Fibroblast of skin of right quadriceps (primary cell): ENCODE measurements around the gene OR52A1.

Source experiments
- DNase-seq: peaks from one replicate; pipeline ENCODE4 v3.0.0-alpha.2; 2013

The OR52A1 gene

DNA sequence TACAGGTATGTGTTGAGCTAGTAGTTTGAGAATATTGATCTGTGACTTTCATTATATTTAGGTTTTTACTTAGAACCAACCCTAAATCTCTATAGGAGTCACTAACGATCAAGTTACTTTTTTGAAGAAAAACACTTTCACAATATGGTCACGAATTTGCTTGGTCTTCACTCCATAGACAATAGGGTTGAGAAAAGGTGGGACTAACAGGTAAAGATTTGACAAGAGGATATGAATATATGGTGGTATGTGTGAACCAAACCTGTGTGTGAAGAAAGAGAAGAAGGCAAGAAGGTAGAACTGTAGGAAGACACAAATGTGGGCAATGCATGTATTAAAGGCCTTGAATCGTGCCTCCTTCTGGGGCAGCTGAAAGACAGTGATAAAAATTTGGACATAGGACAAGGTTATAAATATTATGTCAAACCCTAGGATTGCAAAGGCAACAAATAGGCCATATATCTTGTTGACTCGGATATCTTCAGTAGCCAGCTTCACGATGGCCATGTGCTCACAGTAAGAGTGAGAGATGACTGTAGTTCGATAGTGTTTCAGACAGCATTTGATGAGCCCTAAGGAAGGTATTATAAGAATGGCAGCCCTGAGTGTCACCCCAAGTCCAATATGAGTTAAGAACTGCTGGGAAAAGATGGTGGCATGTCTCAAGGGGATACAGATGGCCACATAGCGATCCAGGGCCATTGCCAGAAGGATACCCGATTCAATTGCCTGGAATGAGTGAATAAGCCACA, 22.8 kb downstream of the OR52A1 start:
- no peak for DNase-seq

DNA sequence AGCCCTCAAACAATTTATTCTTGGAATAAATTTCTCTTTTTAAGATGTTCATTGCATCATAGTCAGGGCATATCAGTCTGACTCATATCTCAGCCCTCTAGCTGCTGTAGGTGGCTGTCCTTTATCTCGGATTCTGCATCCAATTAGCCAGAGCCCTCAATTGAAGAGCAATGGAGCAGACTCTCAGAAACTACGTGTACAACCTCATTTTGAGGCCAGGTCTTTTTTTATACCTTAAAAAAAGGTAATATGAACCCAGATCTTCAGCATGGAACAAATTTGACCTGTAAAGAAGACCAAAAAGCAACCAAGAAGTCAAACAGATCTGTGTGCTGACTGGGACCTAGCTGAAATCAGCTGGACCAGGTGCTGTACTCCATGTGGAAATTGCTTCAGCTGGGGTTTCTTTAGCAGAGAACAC, 25.1 kb downstream of the OR52A1 start:
- DNase-seq = peak; percentile 2

DNA sequence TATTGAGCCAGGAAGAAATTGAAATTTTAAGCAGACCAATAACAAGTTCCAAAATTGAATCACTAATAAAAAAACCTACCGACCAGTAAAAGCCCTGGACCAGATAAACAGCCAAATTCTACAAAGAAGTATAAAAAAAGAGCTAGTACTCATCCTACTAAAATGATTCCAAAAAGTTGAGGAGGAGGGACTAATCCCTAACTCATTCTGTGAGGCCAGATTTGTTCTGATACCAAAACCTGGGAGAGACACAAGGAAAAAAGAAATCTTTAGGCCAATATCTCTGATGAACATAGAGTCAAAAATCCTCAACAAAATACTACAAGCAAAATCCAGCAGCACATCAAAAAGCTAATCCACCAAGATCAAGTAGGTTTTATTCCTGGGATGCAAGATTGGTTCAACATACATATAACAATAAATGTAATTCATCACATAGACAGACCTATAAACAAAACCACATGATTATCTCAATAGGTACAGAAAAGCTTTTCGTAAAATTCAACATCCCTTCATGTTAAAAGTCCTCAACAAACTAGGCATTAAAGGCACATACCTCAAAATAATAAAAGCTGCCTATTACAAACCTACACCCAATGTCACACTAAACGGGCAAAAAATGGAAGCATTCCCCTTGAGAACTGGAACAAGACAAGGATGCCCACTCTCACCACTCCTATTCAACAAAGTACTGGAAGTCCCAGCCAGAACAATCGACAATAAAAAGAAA, 29.5 kb downstream of the OR52A1 start:
- DNase-seq = no peak

DNA sequence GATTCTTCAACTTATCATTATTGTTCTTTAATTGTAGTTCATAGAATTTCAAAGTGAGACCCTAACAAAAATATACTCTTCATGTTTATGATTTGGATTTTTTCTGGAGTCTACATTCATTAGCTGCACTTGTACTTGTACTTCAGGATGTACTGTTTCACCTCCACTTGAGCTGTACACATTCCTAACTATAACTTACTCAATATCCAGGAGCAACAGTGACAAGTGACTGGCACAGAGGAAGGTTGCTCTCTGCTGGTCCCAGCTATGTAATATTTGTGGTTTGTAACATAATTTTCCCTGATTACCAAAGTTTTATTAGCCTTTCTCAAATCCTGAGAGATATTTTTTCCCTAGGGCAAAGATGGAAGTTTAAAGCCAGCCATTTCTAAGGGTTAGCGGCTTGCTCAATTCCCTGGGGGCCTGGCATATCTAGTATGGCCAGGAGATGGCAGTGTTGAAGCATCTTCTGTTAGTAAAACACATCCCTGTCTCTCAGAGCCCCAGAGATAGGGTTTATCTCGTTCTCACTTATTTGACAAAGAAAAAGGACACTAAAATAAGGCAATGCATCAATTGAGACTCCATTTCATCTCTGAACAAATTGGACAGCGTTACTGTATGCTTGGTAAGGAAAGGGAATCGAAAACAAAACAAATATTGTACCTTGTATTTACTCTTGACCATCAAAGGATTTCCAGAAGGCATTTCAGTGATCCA, 30.6 kb downstream of the OR52A1 start:
- DNase-seq = peak; percentile 72

DNA sequence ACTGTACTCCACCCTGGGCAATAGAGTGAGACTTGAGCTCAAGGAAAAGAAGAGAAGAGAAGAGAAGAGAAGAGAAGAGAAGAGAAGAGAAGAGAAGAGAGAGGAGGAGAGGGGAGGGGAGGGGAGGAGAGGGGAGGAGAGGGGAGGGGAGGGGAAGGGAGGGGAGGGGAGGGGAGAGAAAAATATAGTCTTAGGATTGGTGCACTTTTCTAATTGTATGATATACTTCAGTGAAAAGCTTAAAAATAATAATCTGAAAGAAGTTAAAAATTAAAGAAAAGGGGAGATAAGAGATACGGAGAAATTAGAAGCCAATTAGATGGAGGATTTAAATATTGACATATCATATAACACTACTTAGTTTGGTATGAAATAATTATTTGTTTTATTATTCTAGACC, 35.7 kb downstream of the OR52A1 start:
- DNase-seq = no peak

DNA sequence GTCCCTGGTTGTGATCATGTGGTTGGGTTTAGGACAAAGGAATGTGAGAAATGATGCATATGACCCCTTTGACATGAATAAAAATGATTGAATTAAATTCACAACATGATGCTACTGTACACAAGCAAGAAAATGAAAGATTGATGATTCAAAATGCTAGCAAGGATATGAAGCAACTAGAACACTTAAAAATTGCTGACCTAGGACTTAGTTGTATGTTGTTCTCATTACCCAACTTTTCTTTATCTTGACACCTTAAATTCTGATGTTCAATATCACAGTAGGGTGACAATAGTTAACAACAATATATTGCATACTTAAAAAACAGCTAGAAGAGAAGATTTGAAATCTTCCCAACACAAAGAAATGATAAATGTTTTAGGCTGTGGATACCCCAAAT, 37.0 kb downstream of the OR52A1 start:
- no peak for DNase-seq

DNA sequence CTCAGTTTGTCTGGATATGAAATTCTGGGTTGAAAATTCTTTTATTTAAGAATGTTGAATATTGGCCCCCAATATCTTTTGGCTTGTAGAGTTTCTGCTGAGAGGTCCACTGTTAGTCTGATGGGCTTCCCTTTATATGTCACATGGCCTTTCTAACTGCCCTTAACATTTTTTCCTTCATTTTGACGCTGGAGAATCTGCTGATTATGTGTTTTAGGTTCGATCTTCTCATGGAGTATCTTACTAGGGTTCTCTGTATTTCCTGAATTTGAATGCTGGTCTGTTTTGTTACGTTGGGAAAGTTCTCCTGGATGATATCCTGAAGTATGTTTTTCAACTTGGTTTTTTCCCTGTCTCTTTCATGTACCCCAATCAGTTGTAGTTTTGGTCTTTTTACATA, 39.2 kb downstream of the OR52A1 start:
- DNase-seq = no peak

DNA sequence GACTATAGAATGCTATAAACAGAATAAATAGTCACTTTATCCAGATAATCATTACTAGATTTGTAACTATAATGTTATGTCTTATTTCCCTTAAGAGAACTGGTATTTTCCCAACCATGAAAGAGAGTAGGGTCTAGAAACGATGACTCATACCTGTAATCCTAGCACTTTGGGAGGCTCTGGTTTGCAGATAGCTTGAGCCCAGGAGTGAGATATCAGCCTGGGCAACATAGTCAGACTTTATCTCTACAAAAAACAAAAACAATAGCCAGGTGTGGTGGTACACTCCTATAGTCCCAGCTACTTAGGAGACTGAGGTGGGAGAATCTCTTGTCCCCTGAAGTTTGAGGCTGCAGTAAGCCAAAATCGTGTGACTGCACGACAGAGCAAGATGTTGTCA, 47.3 kb downstream of the OR52A1 start:
- DNase-seq = no peak

DNA sequence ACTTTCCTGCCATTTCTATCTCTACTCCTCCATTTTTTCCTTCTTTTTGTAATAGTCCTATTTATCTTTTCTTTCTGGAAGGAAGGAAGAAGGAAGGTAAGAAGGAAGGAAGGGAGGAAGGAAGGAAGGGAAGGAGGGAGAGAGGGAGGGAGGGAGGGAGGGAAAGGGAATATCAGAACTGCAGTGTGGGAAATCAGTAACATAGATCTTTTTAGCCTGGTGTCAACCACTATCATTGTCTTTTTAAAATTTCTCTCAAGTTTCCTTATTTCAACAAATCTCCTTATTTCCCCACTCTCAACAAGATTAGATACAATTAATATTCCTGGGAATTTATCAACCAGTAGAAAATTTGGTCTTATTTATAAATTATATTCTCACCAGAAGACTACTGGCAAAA, 51.5 kb downstream of the OR52A1 start:
- no peak for DNase-seq

DNA sequence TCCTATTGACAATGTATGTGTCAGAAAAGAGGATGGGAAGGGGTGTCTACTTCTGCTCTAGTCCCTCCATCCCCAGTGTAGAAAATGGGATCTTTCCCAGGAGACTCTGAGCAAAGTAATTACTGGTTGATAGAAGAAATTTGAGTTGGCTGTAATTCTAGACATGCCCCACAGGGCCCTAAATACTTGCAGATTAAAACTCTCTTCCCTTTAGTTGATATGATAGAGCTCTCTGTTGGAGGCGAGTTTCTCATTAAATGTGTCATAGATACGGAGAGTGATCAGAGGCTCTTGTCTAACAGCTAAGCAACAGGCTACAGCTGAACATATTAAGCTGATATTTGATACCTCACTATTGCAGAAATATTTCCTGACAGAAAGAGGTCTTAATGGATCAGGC, 52.3 kb downstream of the OR52A1 start:
- DNase-seq = no peak

DNA sequence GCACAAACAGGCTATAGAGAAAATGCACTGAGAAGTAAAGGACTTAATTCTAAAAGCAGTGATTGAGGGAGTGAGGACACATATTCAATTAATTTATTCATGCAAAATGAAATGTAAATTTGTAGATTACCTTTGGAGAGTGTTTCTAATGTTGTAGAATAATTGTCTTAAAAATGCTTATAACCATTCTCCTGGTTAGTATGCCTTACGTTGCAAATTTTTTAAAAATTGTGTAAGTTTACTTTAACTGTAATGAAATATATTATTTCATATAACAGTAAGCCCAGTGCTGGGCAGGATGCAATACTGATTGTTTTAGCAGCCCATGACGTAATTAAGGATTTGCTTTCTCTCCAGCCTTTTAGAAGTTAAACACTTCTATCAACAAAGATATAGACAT, 58.5 kb downstream of the OR52A1 start:
- no peak for DNase-seq
